Measurements from ENCODE around the gene CFAP57. TPM values are rescaled to one million over a fixed set of nuclear protein-coding genes. Genes with fewer than 3 reads are reported as not detected.

Gene CFAP57
- total RNA-seq = under 1 TPM in 2 of 4 donors, not detected in 2; 0.12 to 0.46 TPM

DNA sequence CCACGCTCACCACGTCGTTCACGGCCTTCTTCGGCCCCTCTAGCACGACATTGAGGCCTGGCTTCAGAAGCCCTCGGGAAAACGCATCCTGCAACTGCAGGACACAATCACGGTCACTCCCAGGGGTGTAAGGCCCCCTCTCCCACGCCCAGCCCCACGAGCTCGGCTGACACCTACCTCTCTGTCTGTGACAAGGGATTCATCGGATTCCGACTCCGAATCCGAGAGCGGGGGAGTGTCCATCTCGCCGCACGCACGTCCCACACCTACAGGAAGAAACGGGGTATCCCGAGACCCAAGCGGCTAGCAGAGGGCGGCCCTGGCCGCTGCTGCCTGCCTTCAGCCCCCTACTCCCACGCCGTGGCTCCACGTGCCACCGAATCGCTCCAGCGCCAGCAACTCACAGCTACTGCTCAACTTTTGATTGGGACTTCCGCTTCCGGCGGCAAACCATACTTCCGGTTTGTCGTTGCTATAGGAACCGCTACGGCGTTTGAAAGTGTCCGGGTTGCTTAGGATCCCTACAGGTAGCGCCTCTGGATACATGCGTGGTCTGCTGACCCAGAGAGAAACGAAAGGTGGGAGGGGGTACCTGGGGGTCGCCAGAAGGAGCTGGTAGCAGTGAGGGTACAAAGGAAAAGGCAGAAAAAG lies at the start of gene CFAP57, which contains the start of gene EBNA1BP2:
Gene CFAP57 (plus strand): TSS at position 455 of the 651 bp plus-strand sequence. CDS start 424 bp downstream, outside the sequence.
Gene EBNA1BP2 (minus strand): TSS at position 415 of the 651 bp plus-strand sequence. CDS start 172 bp downstream, at position 243.
- ATAC-seq (ENCODE audit: low FRiP score) (peak; percentile 91), DNase-seq (ENCODE audit: low spot score) (peak; percentile 77)
- TF ChIP-seq, protein P1, sequence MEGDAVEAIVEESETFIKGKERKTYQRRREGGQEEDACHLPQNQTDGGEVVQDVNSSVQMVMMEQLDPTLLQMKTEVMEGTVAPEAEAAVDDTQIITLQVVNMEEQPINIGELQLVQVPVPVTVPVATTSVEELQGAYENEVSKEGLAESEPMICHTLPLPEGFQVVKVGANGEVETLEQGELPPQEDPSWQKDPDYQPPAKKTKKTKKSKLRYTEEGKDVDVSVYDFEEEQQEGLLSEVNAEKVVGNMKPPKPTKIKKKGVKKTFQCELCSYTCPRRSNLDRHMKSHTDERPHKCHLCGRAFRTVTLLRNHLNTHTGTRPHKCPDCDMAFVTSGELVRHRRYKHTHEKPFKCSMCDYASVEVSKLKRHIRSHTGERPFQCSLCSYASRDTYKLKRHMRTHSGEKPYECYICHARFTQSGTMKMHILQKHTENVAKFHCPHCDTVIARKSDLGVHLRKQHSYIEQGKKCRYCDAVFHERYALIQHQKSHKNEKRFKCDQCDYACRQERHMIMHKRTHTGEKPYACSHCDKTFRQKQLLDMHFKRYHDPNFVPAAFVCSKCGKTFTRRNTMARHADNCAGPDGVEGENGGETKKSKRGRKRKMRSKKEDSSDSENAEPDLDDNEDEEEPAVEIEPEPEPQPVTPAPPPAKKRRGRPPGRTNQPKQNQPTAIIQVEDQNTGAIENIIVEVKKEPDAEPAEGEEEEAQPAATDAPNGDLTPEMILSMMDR (IDR thresholded peaks at IDR 0.05) = no peak

DNA sequence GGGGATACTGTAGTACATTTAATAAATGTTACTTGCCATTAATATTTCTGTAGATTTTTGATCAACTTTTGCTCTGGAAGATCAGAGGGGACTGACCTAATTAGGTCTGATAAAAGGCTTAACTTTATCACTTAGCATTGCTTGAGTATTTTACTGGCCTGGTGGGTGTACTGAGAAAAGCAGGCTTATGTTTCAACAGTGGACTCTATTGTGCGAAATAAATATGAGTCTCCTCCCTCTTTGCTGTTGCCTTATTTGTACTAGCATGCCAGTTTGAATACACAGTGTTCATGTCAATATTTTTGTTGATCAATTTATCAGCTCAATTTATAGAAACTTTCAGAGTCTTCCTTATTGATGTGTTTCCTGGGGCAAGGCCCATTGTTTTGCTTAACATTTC lies 49.1 kb upstream of the CFAP57 start:
- TF ChIP-seq, protein P1 (IDR thresholded peaks at IDR 0.05) = no peak
- DNase-seq (ENCODE audit: low spot score) = no peak
- no peak for ATAC-seq (ENCODE audit: low FRiP score)

DNA sequence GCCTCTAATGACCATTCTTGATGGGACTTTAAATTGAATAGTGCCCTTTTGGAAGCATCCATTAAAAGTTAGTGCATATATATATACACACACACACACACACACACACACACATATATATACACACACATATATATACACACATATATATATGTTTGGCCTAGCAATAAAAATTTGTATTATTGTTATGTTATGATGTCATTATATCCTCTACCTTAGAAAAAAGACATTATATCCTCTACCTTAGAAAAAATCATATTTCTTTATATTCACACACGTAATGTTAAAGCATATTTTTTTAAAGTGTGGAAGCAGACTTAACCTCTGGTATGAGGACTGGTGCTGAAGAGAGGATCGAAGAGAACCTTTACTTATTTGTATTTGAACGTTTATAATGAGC lies 43.3 kb upstream of the CFAP57 start:
- DNase-seq (ENCODE audit: low spot score) (no peak), ATAC-seq (ENCODE audit: low FRiP score) (no peak)
- TF ChIP-seq, protein P1 (IDR thresholded peaks at IDR 0.05) = no peak

DNA sequence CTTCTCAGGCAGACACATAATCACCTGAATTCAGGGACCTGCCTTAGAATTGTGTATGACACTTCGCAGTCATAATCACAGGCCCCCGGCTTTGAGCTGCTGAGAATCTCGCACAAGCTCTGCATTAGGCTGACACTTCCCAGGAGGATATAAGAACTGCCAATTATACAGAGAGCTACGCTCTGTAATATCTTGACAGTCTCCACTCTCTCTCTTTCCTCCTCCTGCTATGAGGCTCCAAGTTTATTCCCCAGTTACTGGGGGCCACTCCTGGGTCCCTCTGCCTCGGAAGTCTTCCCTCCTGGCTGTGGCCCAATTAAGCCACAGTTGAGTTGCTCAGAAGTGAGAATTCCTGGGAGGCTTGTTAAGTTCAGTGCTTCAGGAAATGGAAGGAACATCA lies 42.7 kb upstream of the CFAP57 start:
- TF ChIP-seq, protein P1 (IDR thresholded peaks at IDR 0.05) = no peak
- no peak for ATAC-seq (ENCODE audit: low FRiP score)
- DNase-seq (ENCODE audit: low spot score) = no peak

DNA sequence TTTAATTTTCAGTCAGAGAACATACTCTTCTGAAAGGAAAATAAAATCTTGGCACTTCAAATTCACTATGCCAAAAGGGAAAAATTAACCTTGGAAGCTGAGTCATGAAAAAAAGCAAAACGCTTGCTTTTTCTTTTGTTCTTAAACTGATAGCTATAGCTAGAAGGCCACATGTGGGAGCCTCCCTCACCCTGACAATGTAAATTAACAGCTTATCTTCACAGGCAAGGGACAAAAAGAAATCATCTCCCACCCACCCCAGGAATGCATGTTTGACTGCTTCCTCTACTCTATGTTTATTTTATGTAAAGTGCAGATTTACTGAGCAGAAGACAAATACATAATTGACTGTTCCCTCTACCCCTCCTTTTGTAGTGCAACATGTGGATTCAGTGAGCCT lies 38.1 kb upstream of the CFAP57 start:
- ATAC-seq (ENCODE audit: low FRiP score) = no peak
- no peak for DNase-seq (ENCODE audit: low spot score)
- TF ChIP-seq, protein P1 (IDR thresholded peaks at IDR 0.05) = no peak

DNA sequence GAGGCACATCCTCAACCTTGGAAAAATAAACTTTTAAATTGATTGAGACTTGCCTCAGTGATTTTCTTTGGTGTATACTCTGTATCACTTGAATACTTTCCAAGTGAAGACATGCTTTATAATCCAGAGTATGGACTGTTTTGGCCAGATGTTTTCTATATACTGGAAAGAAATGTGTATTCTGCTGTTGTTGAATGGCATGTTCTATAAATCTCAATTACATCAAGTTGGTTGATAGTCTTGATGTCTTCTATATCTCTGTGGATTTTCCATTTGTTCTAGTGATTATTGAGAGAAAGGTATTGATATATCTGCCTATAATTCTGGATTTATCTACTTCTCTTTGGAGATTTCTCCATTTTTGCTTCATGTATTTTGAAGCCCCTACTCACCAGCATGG lies 37.5 kb upstream of the CFAP57 start:
- TF ChIP-seq, protein P1 (IDR thresholded peaks at IDR 0.05) = no peak
- DNase-seq (ENCODE audit: low spot score) (no peak), ATAC-seq (ENCODE audit: low FRiP score) (no peak)

Data from omental fat pad (tissue), 4 donors.